H9 (cell line): Measurements from ENCODE around the gene BABAM1. TPM values are rescaled to one million over a fixed set of nuclear protein-coding genes. Genes with fewer than 3 reads are reported as not detected.
A peak's percentile ranks its signal among the peaks of the same experiment; 100 is the strongest.

ENCODE experiments used
- DNase-seq: peaks from one replicate; pipeline ENCODE4 v3.0.0-alpha.2; 2017
- H2AFZ ChIP-seq: one replicate; pipeline ENCODE4 v1.6.1; 2013; ENCODE audit warnings: mild to moderate bottlenecking, low read length, control low read depth, moderate library complexity
- H2AK5ac ChIP-seq: 2 replicates; pipeline ENCODE4 v1.6.1; 2013; ENCODE audit warnings: low read length, control low read depth, mixed read lengths; ENCODE audit not compliant: insufficient read length
- H2BK120ac ChIP-seq: one replicate; pipeline ENCODE4 v1.6.1; 2013; ENCODE audit warnings: low read depth, mild to moderate bottlenecking, low read length, control low read depth, inconsistent platforms; ENCODE audit not compliant: poor library complexity, severe bottlenecking
- H2BK12ac ChIP-seq: 2 replicates; pipeline ENCODE4 v1.6.1; 2013; ENCODE audit warnings: low read length, control low read depth, mixed read lengths, low read depth; ENCODE audit not compliant: insufficient read length
- H2BK15ac ChIP-seq: 2 replicates; pipeline ENCODE4 v1.6.1; 2013; ENCODE audit warnings: low read depth, low read length, control low read depth
- H2BK20ac ChIP-seq: one replicate; pipeline ENCODE4 v1.6.1; 2013; ENCODE audit warnings: low read depth, mild to moderate bottlenecking, low read length, control low read depth, inconsistent platforms; ENCODE audit not compliant: poor library complexity, severe bottlenecking
- H2BK5ac ChIP-seq: 2 replicates; pipeline ENCODE4 v1.6.1; 2013; ENCODE audit warnings: low read length, control low read depth, mixed read lengths; ENCODE audit not compliant: insufficient read length
- H3K14ac ChIP-seq: 2 replicates; pipeline ENCODE4 v1.6.1; 2013; ENCODE audit warnings: low read length, control low read depth; ENCODE audit not compliant: insufficient read depth
- H3K18ac ChIP-seq: 2 replicates; pipeline ENCODE4 v1.6.1; 2013; ENCODE audit warnings: low read depth, mild to moderate bottlenecking, mixed read lengths, low read length, control low read depth; ENCODE audit not compliant: insufficient read length
- H3K23ac ChIP-seq: 2 replicates; pipeline ENCODE4 v1.6.1; 2013; ENCODE audit warnings: low read length, control low read depth, mixed read lengths, low read depth; ENCODE audit not compliant: insufficient read length
- H3K23me2 ChIP-seq: 2 replicates; pipeline ENCODE4 v1.6.1; 2013; ENCODE audit warnings: low read depth, mild to moderate bottlenecking, mixed read lengths, low read length, control low read depth; ENCODE audit not compliant: insufficient read length, poor library complexity, severe bottlenecking
- H3K27ac ChIP-seq: 2 replicates; pipeline ENCODE4 v1.5.1; 2013; ENCODE audit warnings: low read length, control low read depth, mixed read lengths, low read depth; ENCODE audit not compliant: insufficient read length
- H3K27me3 ChIP-seq: 2 replicates; pipeline ENCODE4 v1.6.1; 2013; ENCODE audit warnings: low read length, control low read depth, inconsistent platforms; ENCODE audit not compliant: insufficient read depth
- H3K4ac ChIP-seq: 2 replicates; pipeline ENCODE4 v1.6.1; 2013; ENCODE audit warnings: low read depth, mild to moderate bottlenecking, control low read depth, inconsistent platforms, low read length, moderate library complexity
- H3K4me1 ChIP-seq: 2 replicates; pipeline ENCODE4 v1.6.1; 2013; ENCODE audit warnings: low read length, control low read depth, inconsistent platforms; ENCODE audit not compliant: insufficient read depth
- H3K4me2 ChIP-seq: 2 replicates; pipeline ENCODE4 v1.6.1; 2013; ENCODE audit warnings: low read length, control low read depth, mixed read lengths; ENCODE audit not compliant: insufficient read length, insufficient read depth
- H3K56ac ChIP-seq: 2 replicates; pipeline ENCODE4 v1.6.1; 2013; ENCODE audit warnings: low read depth, mild to moderate bottlenecking, mixed read lengths, low read length, control low read depth; ENCODE audit not compliant: insufficient read length
- H3K79me1 ChIP-seq: 2 replicates; pipeline ENCODE4 v1.6.1; 2013; ENCODE audit warnings: low read depth, mild to moderate bottlenecking, moderate library complexity, low read length, control low read depth, inconsistent platforms; ENCODE audit not compliant: insufficient read depth, poor library complexity, severe bottlenecking
- H3K79me2 ChIP-seq: 2 replicates; pipeline ENCODE4 v1.6.1; 2013; ENCODE audit warnings: low read length, control low read depth, inconsistent platforms; ENCODE audit not compliant: insufficient read depth
- H3K9ac ChIP-seq: 2 replicates; pipeline ENCODE4 v1.6.1; 2013; ENCODE audit warnings: low read length, control low read depth, mixed read lengths; ENCODE audit not compliant: insufficient read length; ENCODE audit errors: extremely low read depth
- H3K9me3 ChIP-seq: one replicate; pipeline ENCODE4 v1.6.1; 2013; ENCODE audit warnings: low read depth, low read length, inconsistent platforms; ENCODE audit not compliant: control insufficient read depth
- H3T11ph ChIP-seq: one replicate; pipeline ENCODE4 v1.6.1; 2013; ENCODE audit warnings: mild to moderate bottlenecking, low read length, control low read depth, inconsistent platforms
- H4K20me1 ChIP-seq: one replicate; pipeline ENCODE4 v1.6.1; 2013; ENCODE audit not compliant: control insufficient read depth, insufficient read length, insufficient read depth
- H4K5ac ChIP-seq: 2 replicates; pipeline ENCODE4 v1.6.1; 2013; ENCODE audit warnings: low read depth, mild to moderate bottlenecking, mixed read lengths, low read length, control low read depth; ENCODE audit not compliant: insufficient read length
- H4K8ac ChIP-seq: replicated peaks from 2 replicates; pipeline ENCODE4 v1.6.1; 2013; ENCODE audit warnings: low read length, control low read depth, mixed read lengths, low read depth; ENCODE audit not compliant: insufficient read length
- H4K91ac ChIP-seq: 2 replicates; pipeline ENCODE4 v1.6.1; 2013; ENCODE audit warnings: low read depth, mild to moderate bottlenecking, moderate library complexity, mixed read lengths, low read length, control low read depth; ENCODE audit not compliant: insufficient read length
- H3K27ac Mint-ChIP-seq, 3 experiments: 2 replicates in 2 of 3; 3 replicates in 1 of 3; pipeline ENCODE4 v1.8.0; 2020 to 2021; ENCODE audit warnings: mixed read lengths in 3 of 3, mild to moderate bottlenecking in 1 of 3, moderate library complexity in 1 of 3
- H3K27me3 Mint-ChIP-seq: 2 replicates; pipeline ENCODE4 v1.8.0; 2021; ENCODE audit warnings: low read depth, mild to moderate bottlenecking, moderate library complexity, mixed read lengths
- H3K36me3 Mint-ChIP-seq, 3 experiments: 2 replicates in 2 of 3; 3 replicates in 1 of 3; pipeline ENCODE4 v1.8.0; 2020 to 2021; ENCODE audit warnings: low read depth in 3 of 3, mixed read lengths in 3 of 3; ENCODE audit not compliant: insufficient read depth in 1 of 3
- H3K4me1 Mint-ChIP-seq, 2 experiments: 2 replicates each; pipeline ENCODE4 v1.8.0; 2020; ENCODE audit warnings: mixed read lengths in 2 of 2
- H3K4me3 Mint-ChIP-seq, 2 experiments: 2 replicates in 1 of 2; 3 replicates in 1 of 2; pipeline ENCODE4 v1.8.0; 2020 to 2021; ENCODE audit warnings: mild to moderate bottlenecking in 2 of 2, mixed read lengths in 2 of 2, moderate library complexity in 1 of 2
- H3K9me3 Mint-ChIP-seq, 2 experiments: 2 replicates in 1 of 2; 3 replicates in 1 of 2; pipeline ENCODE4 v1.8.0; 2020; ENCODE audit warnings: mild to moderate bottlenecking in 2 of 2, mixed read lengths in 2 of 2, moderate library complexity in 1 of 2
- CTCF ChIP-seq: fragments of 200-600 bp; sonication (generic); conservative IDR thresholded peaks from 3 replicates; pipeline ENCODE4 v1.8.0; 2021; ENCODE audit warnings: antibody characterized with exemption, mild to moderate bottlenecking
- WGBS: extraction: QIAGEN DNeasy Blood & Tissue Kit; methylation state at CpG from one replicate; pipeline ENCODE4 v1.1.7; 2013; ENCODE audit warnings: missing lambda C conversion rate, low lambda C conversion rate, mixed read lengths; ENCODE audit not compliant: insufficient read length; ENCODE audit errors: extremely low coverage; 5-methylcytosine and 5-hydroxymethylcytosine counted together
- total RNA-seq: library from RNA; stranded (reverse); gene quantifications from 2 replicates; pipeline ENCODE4 v1.2.1, GENCODE V29; 2021

Gene BABAM1
- total RNA-seq, 1 experiment from 2014 or later, result 130 TPM

DNA sequence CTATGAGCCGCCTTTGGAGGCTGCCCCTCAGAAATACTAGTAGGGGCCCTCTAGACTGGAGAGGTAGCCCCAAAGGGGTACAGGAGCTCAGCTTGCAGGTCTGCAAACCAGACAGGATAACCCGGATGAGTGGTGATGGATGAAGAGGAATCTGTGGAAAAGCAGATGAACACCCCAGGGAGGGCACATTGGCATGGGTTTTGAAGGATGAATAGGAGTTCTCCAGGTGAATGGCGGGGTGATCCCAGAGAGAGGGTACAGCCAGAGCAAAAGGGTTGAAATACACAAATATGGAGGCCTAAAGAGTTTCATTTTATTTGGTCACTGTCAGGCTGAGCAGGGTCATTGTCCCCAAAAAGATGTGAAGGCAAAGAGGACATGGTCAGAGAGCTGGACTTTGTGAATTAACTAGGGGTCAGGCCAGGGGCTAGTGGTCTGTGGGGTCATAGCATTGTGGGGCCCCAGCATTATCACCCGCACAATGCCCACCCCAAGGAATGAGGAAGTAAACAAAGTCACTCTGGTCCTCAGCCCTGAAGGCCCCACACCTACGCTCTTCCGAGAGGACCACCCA lies 26.3 kb upstream of the BABAM1 start:
- no peak for TF ChIP-seq CTCF
- no peak overlapping the region for H3T11ph ChIP-seq
- H2AK5ac ChIP-seq, result no peak overlapping the region
- no CpG with 5 or more reads among the region's 6 CpGs for WGBS
- no peak overlapping the region for H3K9ac ChIP-seq
- H2AFZ ChIP-seq, result no peak overlapping the region
- peaks cover 26 to 30% of the 10 kb centered on the region in 2 experiments for H3K4me1 Mint-ChIP-seq
- no peak overlapping the region for H3K4ac ChIP-seq
- H4K91ac ChIP-seq, result no peak overlapping the region
- H2BK20ac ChIP-seq, result no peak overlapping the region
- H3K56ac ChIP-seq, result no peak overlapping the region
- H3K4me2 ChIP-seq, result peak overlapping the region; percentile 10
- H3K79me2 ChIP-seq, result peaks cover 26% of the 10 kb centered on the region; the same call in 1 of the 2 replicates
- H2BK5ac ChIP-seq, result no peak overlapping the region
- no peak overlapping the region for H4K8ac ChIP-seq
- no peak overlapping the region; the same call in 1 of the 2 replicates for H3K14ac ChIP-seq
- H3K23me2 ChIP-seq, result peaks cover 9% of the 10 kb centered on the region
- no peaks in the 10 kb centered on the region for H4K20me1 ChIP-seq
- no peaks in the 10 kb centered on the region for H3K27me3 ChIP-seq
- peak overlapping the region; percentile 14 to 87 (median 58); a peak in 4 of 7 replicates for H3K27ac Mint-ChIP-seq
- H3K18ac ChIP-seq, result no peak overlapping the region
- H2BK120ac ChIP-seq, result no peak overlapping the region
- H3K9me3 Mint-ChIP-seq, result no peaks in the 10 kb centered on the region; a peak in 1 of 5 replicates
- H4K5ac ChIP-seq, result no peak overlapping the region
- no peak overlapping the region for H3K23ac ChIP-seq
- DNase-seq, result no peak
- H2BK15ac ChIP-seq, result no peak overlapping the region
- H3K79me1 ChIP-seq, result peaks cover 3% of the 10 kb centered on the region
- H3K9me3 ChIP-seq, result no peaks in the 10 kb centered on the region
- no peaks in the 10 kb centered on the region; the same call in 1 of the 2 replicates for H3K4me1 ChIP-seq
- no peak overlapping the region; a peak in 1 of 5 replicates for H3K4me3 Mint-ChIP-seq
- H2BK12ac ChIP-seq, result no peak overlapping the region
- H3K36me3 Mint-ChIP-seq, result peaks cover 4 to 42% (median 32%) of the 10 kb centered on the region in 3 experiments; a peak in 6 of 7 replicates
- H3K27ac ChIP-seq, result no peak overlapping the region
- H3K27me3 Mint-ChIP-seq, result peaks cover 2% of the 10 kb centered on the region; the same call in 1 of the 2 replicates
